MCF 10A (cell line): ENCODE measurements around the gene SCUBE1. TPM values are rescaled to one million over a fixed set of nuclear protein-coding genes. Genes with fewer than 3 reads are reported as not detected.

Experiments used
- BruUV-seq: library from RNA; stranded (reverse); fragments of 400-500 nt; replicated peaks from 2 replicates; lab custom pipeline; 2021; lab: Mats Ljungman, UMichigan
- CTCF ChIA-PET: fragments of 300-600 bp; sonication (Branson Sonifier 250); formaldehyde crosslinking; extraction: SDS; loops from one replicate; lab custom pipeline; 2021; ENCODE audit warnings: antibody characterized with exemption, inconsistent platforms; lab: Yijun Ruan, JAX
- POLR2A ChIA-PET: fragments of 300-600, 350-650 bp; sonication (Branson Sonifier 250); formaldehyde crosslinking; extraction: SDS; loops from one replicate; lab custom pipeline; 2020; ENCODE audit warnings: antibody characterized with exemption, inconsistent platforms; lab: Yijun Ruan, JAX
- DNase-seq: peaks from one replicate; pipeline ENCODE4 v3.0.0-alpha.2; 2018; ENCODE audit not compliant: unreplicated experiment
- H3K27ac Mint-ChIP-seq: one replicate; pipeline ENCODE4 v1.8.0; 2022; ENCODE audit warnings: mild to moderate bottlenecking, low read depth, mixed read lengths; ENCODE audit not compliant: unreplicated experiment
- H3K27me3 Mint-ChIP-seq: one replicate; pipeline ENCODE4 v1.8.0; 2022; ENCODE audit warnings: mixed read lengths; ENCODE audit not compliant: insufficient read depth, unreplicated experiment
- H3K36me3 Mint-ChIP-seq: one replicate; pipeline ENCODE4 v1.8.0; 2022; ENCODE audit warnings: mild to moderate bottlenecking, moderate library complexity, mixed read lengths; ENCODE audit not compliant: insufficient read depth, unreplicated experiment
- H3K4me1 Mint-ChIP-seq: one replicate; pipeline ENCODE4 v1.8.0; 2022; ENCODE audit warnings: mixed read lengths; ENCODE audit not compliant: insufficient read depth, unreplicated experiment
- H3K4me3 Mint-ChIP-seq: one replicate; pipeline ENCODE4 v1.8.0; 2022; ENCODE audit warnings: mild to moderate bottlenecking, moderate library complexity, mixed read lengths; ENCODE audit not compliant: unreplicated experiment
- H3K9me3 Mint-ChIP-seq: one replicate; pipeline ENCODE4 v1.8.0; 2022; ENCODE audit warnings: mixed read lengths; ENCODE audit not compliant: unreplicated experiment
- CTCF ChIP-seq: fragments of 200-600 bp; IDR thresholded peaks from one replicate; pipeline ENCODE4 v1.8.0; 2022; ENCODE audit warnings: antibody characterized with exemption, mild to moderate bottlenecking; ENCODE audit not compliant: unreplicated experiment
- intact Hi-C: fragments of 100-400 bp; cut with micrococcal nuclease; formaldehyde crosslinking; loops from 2 replicates; pipeline ENCODE4 v1.14.1; 2022
- total RNA-seq: library from RNA; stranded (reverse); gene quantifications from 2 replicates; pipeline ENCODE4 v1.2.3, GENCODE V29; 2022

SCUBE1 gene
- total RNA-seq, 1 experiment from 2014 or later, result not detected

DNA sequence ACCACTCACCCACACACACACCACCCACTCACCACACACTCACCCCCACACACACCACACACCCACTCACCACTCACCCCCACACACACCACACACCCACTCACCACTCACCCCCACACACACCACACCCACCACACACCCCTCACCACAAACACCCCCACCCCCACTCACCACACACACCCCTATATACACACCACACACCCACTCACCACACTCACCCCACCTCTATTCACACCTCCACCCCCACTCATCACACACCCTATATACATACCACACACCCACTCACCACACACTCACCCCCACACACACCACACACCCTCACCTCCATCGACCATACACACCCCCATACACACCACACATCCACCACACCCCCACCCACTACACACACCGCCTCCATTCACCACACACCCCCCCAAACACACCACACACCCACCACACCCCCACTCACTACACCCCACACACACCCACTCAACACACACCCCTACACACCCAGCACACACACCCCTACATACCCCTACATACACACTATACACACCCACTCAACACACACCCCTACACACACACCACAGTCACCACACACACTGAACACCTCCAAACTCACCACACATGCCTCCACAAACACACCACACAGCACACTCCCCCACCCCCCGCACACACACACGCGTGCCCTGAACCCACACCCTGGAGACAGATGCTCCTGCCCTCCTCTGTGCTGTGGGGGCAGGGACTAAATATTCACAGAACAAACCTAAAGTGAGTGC is 137.2 kb downstream of the SCUBE1 start:
- Mint-ChIP-seq H3K36me3 (no peaks in the 10 kb centered on the region), H3K4me3 (no peak overlapping the region), H3K27ac (no peak overlapping the region), H3K4me1 (no peaks in the 10 kb centered on the region), H3K27me3 (no peaks in the 10 kb centered on the region), H3K9me3 (no peaks in the 10 kb centered on the region)
- BruUV-seq, result no TSS peak
- no peak for DNase-seq
- intact Hi-C loops, result no loop called here
- CTCF ChIA-PET, result no interaction called here
- POLR2A ChIA-PET, result no interaction called here
- no peak for TF ChIP-seq CTCF

DNA sequence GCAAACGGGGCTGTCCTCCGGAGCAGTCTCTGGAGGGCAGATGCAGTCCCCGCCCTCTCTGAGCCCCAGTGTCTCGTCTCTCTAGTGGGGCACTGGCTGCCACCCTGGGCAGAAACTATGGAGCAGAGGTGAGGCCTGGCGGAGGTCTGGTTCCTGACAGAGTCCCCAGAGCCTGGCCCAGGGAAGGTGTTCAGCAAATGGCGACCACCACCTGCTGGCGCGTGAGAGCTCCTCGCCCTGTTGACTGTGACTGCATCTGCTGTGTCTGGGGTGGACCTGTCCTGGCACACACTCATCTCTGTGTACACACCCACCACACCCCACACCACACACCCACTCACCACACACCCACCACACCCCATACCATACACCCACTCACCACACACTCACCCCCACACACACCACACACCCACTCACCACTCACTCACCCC is 137.9 kb downstream of the SCUBE1 start:
- ChIA-PET POLR2A (no interaction called here), CTCF (no interaction called here)
- Mint-ChIP-seq H3K27me3 (no peaks in the 10 kb centered on the region), H3K27ac (no peak overlapping the region), H3K9me3 (no peaks in the 10 kb centered on the region), H3K4me3 (no peak overlapping the region), H3K4me1 (no peaks in the 10 kb centered on the region), H3K36me3 (no peaks in the 10 kb centered on the region)
- intact Hi-C loops, result no loop called here
- no TSS peak for BruUV-seq
- no peak for TF ChIP-seq CTCF
- no peak for DNase-seq

DNA sequence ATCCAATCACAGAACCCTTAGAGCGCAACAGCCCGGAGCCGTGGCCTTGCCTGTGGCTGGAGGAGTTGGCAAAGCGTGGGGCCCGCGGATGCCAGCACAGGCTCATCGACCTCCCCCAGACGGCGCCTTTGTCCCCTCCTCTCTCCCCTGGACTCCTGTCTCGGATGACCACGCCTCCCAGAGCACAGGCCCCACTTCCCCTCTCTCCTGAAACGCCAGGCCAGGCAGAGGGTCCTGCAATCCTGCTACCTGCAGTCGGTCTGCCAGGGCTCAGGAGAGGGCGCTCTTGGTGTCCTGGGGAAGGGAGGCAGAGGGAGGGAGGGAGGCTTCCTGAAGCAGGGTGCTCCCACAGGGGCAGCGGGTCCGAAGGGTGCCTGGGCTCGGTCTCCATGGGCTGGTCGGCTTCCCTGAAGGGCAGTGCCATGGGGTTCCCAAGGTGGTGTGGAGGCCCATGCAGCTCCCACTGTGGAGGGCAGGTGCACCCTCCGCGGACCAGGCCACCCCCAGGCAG is 139.6 kb downstream of the SCUBE1 start:
- no peak for DNase-seq
- no TSS peak for BruUV-seq
- CTCF ChIA-PET, result no interaction called here

More for the DNA sequence above, 139.6 kb downstream of the SCUBE1 start:
- Mint-ChIP-seq H3K4me3 (no peak overlapping the region), H3K27me3 (no peaks in the 10 kb centered on the region), H3K27ac (no peak overlapping the region), H3K4me1 (peaks cover 6% of the 10 kb centered on the region), H3K36me3 (no peaks in the 10 kb centered on the region), H3K9me3 (no peaks in the 10 kb centered on the region)
- intact Hi-C loops, result no loop called here
- no peak for TF ChIP-seq CTCF
- POLR2A ChIA-PET, result no interaction called here
